GM19193 (cell line): Measurements from ENCODE around the gene SF3A1.

Experiments used
- POLR2A ChIP-seq: IDR thresholded peaks from 4 replicates; pipeline ENCODE4 v1.6.1; 2011; ENCODE audit not compliant: insufficient read depth, insufficient read length; ENCODE audit errors: extremely low read depth

The SF3A1 gene

GRCh38 chr22:30325065-30325720 is 31.5 kb downstream of the SF3A1 start:
- no peak for TF ChIP-seq POLR2A

GRCh38 chr22:30324014-30324730 is 32.5 kb downstream of the SF3A1 start:
- TF ChIP-seq POLR2A, result no peak

- TF ChIP-seq POLR2A, result no peak
Observed at GRCh38 chr22:30323246-30323645, 33.4 kb downstream of the SF3A1 start.

- no peak for TF ChIP-seq POLR2A
Observed at GRCh38 chr22:30321461-30321860, 35.2 kb downstream of the SF3A1 start.

GRCh38 chr22:30320021-30320556 is 36.6 kb downstream of the SF3A1 start:
- no peak for TF ChIP-seq POLR2A

GRCh38 chr22:30318799-30319419 is 37.8 kb downstream of the SF3A1 start:
- TF ChIP-seq POLR2A, result no peak

GRCh38 chr22:30317778-30318177 is 38.9 kb downstream of the SF3A1 start:
- TF ChIP-seq POLR2A, result no peak

GRCh38 chr22:30315962-30316576 is 40.6 kb downstream of the SF3A1 start:
- TF ChIP-seq POLR2A, result no peak

GRCh38 chr22:30314915-30315314 is 41.8 kb downstream of the SF3A1 start:
- no peak for TF ChIP-seq POLR2A

GRCh38 chr22:30313527-30314363 is 42.9 kb downstream of the SF3A1 start:
- no peak for TF ChIP-seq POLR2A

- no peak for TF ChIP-seq POLR2A
Observed at GRCh38 chr22:30312053-30312452, 44.6 kb downstream of the SF3A1 start.

- no peak for TF ChIP-seq POLR2A
Observed at GRCh38 chr22:30310881-30311771, 45.6 kb downstream of the SF3A1 start.

- TF ChIP-seq POLR2A, result no peak
Observed at GRCh38 chr22:30309951-30310741, 46.5 kb downstream of the SF3A1 start.
